Activated CD4-positive, alpha-beta T cell treated with anti-CD3 and anti-CD28 coated beads, Interleukin-2, Interleukin-4, amounts not matched to agents 100 ng/mL and 50 ng/mL, durations not matched to agents 16 hours and 8 hours (primary cell): ENCODE measurements around the gene RAB17.

Source experiments
- DNase-seq: peaks from one replicate; pipeline ENCODE4 v3.0.0-alpha.2; 2020; ENCODE audit warnings: low spot score

The RAB17 gene

GRCh38 chr2:237590272-237591140 is at the start of gene RAB17:
Gene RAB17 (minus strand): TSS chr2:237590734. CDS start chr2:237586154, 4,580 bp downstream.
- no peak for DNase-seq

GRCh38 chr2:237639836-237640220 is 49.3 kb upstream of the RAB17 start:
- no peak for DNase-seq

- no peak for DNase-seq
Observed at GRCh38 chr2:237639052-237639835, 48.7 kb upstream of the RAB17 start.

- DNase-seq = no peak
Observed at GRCh38 chr2:237638176-237638575, 47.6 kb upstream of the RAB17 start.

- DNase-seq = no peak
Observed at GRCh38 chr2:237637429-237638135, 47.0 kb upstream of the RAB17 start.

GRCh38 chr2:237636578-237636977 is 46.0 kb upstream of the RAB17 start:
- DNase-seq = no peak

- no peak for DNase-seq
Observed at GRCh38 chr2:237633061-237633561, 42.6 kb upstream of the RAB17 start.

GRCh38 chr2:237631801-237632585 is 41.5 kb upstream of the RAB17 start:
- DNase-seq = no peak

- DNase-seq = no peak
Observed at GRCh38 chr2:237631007-237631785, 40.7 kb upstream of the RAB17 start.

- no peak for DNase-seq
Observed at GRCh38 chr2:237630216-237631000, 39.9 kb upstream of the RAB17 start.

GRCh38 chr2:237629739-237630138 is 39.2 kb upstream of the RAB17 start:
- no peak for DNase-seq

- no peak for DNase-seq
Observed at GRCh38 chr2:237629188-237629534, 38.6 kb upstream of the RAB17 start.

- DNase-seq = no peak
Observed at GRCh38 chr2:237628247-237629187, 38.0 kb upstream of the RAB17 start.

- DNase-seq = no peak
Observed at GRCh38 chr2:237627441-237628246, 37.1 kb upstream of the RAB17 start, which contains the start of gene LRRFIP1. Gene LRRFIP1 (plus strand): TSS chr2:237627587. CDS start chr2:237627645, 58 bp downstream.

GRCh38 chr2:237626813-237627440 is 36.4 kb upstream of the RAB17 start:
- no peak for DNase-seq

GRCh38 chr2:237625777-237626176 is 35.2 kb upstream of the RAB17 start:
- DNase-seq = no peak

- no peak for DNase-seq
Observed at GRCh38 chr2:237625216-237625705, 34.7 kb upstream of the RAB17 start.
